GM12865 (cell line): ENCODE measurements around the gene INPP4B.

Source experiments
- DNase-seq: peaks from one replicate; pipeline ENCODE4 v3.0.0; 2010; ENCODE audit warnings: low read depth
- H3K4me3 ChIP-seq: 2 replicates; pipeline ENCODE4 v1.5.1; 2011; ENCODE audit warnings: mild to moderate bottlenecking, low read depth, low read length, control low read depth
- TF ChIP-seq, protein P1 (sequence below): IDR thresholded peaks from 2 replicates; pipeline ENCODE4 v1.5.1; 2011; ENCODE audit warnings: low read length, control low read depth, low read depth, inconsistent platforms; ENCODE audit not compliant: insufficient read depth; ENCODE audit errors: missing control alignments

The INPP4B gene

DNA sequence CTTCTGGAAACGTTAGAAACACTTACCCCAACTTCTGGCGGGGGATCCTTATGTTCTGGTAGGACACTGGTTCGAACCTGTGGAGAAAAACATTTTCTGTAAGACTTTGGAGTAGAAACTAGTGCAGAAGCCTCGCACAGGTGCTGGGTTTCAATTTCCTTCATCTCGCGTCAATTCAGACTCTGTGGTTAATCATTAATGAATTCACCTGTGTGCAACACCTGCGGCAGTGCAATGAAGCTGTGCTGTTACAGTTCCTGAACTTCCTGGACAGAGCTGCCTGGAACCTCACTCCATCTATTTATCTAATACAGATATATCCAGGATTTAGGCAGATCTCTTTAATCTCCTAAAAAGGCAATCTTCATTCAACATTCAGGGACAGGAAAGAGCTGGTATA lies 531.4 kb downstream of the INPP4B start:
- no peak overlapping the region for H3K4me3 ChIP-seq
- DNase-seq = no peak
- TF ChIP-seq, protein P1, sequence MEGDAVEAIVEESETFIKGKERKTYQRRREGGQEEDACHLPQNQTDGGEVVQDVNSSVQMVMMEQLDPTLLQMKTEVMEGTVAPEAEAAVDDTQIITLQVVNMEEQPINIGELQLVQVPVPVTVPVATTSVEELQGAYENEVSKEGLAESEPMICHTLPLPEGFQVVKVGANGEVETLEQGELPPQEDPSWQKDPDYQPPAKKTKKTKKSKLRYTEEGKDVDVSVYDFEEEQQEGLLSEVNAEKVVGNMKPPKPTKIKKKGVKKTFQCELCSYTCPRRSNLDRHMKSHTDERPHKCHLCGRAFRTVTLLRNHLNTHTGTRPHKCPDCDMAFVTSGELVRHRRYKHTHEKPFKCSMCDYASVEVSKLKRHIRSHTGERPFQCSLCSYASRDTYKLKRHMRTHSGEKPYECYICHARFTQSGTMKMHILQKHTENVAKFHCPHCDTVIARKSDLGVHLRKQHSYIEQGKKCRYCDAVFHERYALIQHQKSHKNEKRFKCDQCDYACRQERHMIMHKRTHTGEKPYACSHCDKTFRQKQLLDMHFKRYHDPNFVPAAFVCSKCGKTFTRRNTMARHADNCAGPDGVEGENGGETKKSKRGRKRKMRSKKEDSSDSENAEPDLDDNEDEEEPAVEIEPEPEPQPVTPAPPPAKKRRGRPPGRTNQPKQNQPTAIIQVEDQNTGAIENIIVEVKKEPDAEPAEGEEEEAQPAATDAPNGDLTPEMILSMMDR = no peak

DNA sequence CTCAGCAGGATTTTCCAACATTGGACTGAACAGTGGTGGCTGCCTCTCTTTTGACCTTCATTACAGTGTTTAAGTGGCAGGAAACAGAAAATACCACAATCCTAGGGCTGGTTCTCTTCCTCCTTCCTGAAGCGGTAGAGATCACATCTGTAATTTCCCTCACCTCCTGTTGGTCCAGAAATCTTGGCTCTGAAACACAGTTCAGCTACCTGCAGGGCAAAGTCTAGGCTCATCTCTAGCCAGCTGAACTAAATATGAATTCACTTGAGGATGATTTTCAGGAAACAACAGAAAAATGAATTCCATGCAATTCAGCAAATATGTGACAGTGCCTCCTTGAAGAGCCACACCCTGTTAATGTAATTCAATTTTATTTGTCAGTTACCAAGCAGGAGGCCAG lies 531.9 kb downstream of the INPP4B start:
- no peak for DNase-seq
- H3K4me3 ChIP-seq = no peak overlapping the region
- TF ChIP-seq, protein P1 = no peak

DNA sequence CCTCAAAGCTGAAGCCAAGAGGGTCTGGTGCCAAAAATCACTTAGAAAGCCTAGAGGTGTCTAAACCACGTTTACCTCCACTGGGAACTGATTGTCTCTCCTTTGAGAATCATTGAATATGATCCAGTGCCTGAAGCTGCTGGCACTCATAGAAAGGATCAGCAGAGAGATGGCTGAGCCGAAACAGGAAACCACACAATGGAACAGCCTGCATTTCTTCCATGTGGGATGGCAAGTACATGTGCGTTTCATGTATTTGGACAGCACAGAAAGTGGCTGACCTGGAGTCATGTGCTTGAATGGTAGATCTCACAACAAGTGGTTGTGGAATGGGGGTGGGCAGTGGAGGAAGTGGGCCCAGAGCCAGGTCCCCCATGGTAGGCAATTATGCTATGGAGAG lies 533.7 kb downstream of the INPP4B start:
- H3K4me3 ChIP-seq = no peak overlapping the region
- TF ChIP-seq, protein P1 = no peak
- DNase-seq = no peak

DNA sequence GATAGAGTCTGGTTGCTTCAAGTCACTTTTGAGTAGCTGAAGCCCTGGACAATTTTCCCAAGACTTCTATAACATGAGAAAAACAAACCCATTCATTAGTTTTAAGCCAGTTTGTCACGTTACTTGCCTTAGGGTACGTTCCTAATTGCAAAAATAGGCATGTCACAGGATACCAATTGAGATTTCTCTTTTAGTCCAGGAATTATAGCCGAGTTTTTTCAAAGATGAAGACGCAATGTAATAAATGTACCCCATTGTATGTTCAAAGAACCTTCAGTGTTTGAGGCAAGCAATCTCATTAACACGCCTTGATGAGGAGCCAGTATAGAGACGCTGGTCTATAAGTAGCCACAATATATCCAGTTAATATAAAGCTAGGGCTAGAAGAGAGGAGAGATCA lies 534.2 kb downstream of the INPP4B start:
- TF ChIP-seq, protein P1 = no peak
- DNase-seq = no peak
- no peak overlapping the region for H3K4me3 ChIP-seq

DNA sequence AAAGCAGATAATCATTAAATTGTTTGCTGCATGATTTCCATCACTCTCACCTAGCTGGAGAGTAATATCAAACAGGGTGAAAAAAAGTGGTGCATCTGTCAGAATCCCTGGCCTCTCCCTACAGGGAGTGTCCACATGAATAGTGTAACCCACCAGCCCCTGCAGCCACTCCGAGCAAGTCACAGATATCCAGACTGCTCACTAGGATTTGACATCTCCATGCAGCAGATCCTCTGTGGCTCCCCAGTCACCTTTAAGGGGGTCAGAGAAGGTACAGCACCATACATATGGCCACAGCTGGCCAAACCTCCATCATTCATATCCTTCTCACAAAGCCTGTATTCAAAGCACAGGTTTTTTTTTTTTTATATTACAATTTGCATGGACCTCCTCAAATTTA lies 536.3 kb downstream of the INPP4B start:
- TF ChIP-seq, protein P1 = no peak
- DNase-seq = no peak
- no peak overlapping the region for H3K4me3 ChIP-seq

DNA sequence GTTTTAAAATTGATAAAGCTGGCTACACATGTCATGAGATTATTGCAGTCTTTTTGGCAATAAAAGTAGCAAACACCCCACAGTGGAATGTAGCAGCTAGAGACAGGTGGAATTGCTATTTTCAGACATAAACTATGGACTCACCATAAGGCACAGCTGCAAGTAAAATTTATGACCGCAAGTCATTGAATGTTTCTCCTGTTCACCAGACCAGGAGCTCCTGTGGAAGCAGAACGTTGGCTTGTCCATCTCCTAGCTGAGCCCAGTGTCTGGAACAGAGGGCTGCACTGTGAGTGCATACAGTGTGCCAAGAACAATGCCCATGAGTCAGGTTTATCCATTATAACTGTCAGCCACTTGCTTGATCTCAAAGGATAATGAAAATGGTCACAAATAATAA lies 538.2 kb downstream of the INPP4B start:
- TF ChIP-seq, protein P1 = no peak
- no peak overlapping the region for H3K4me3 ChIP-seq
- DNase-seq = no peak

DNA sequence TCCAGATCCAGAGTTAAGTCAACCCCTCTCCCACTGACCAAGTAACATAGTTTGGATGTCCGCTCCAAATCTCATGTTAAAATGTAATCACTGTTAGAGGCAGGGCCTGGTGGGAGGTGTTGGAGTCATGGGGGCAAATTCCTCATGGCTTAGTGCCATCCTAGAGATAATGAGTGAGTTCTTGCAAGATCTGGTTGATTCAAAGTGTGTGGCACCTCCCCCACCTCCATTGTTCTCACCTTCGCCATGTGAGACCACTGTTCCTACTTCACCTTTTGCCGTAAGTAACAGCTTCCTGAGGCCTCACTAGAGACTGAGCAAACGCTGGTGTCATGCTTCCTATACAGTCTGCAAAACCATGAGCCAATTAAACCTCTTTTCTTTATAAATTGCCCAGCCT lies 548.8 kb downstream of the INPP4B start:
- TF ChIP-seq, protein P1 = no peak
- H3K4me3 ChIP-seq = no peak overlapping the region

More for the DNA sequence above, 548.8 kb downstream of the INPP4B start:
- no peak for DNase-seq
